Heart right ventricle (tissue), 16 donors: ENCODE data around the gene SHMT1. TPM values are rescaled to one million over a fixed set of nuclear protein-coding genes. Genes with fewer than 3 reads are reported as not detected.
"Not testable (repeated sequence)": the region's sequence is repeated elsewhere in the genome, so short reads cannot be mapped to it uniquely, and the experiment has no call there.

ENCODE experiments used
- ATAC-seq, 8 donors: fragments of 200-7000 bp; cut with Tn5 transposase; one replicate each; pipeline ENCODE4 v1.9.1; 2020; ENCODE audit warnings: mild to moderate bottlenecking in 8 of 8, moderate library complexity in 8 of 8, moderate number of reproducible peaks in 1 of 8
- DNase-seq, 2 donors: peaks; one replicate each; pipeline ENCODE4 v3.0.0-alpha.2; 2020
- H3K27ac ChIP-seq, 10 donors: fragments of 200-600 bp; sonication (generic) in 2 of 10; one replicate each; pipeline versions ENCODE4 v1.5.0 to v1.8.0; 2020 to 2022; ENCODE audit warnings: mild to moderate bottlenecking in 3 of 10
- H3K27me3 ChIP-seq, 7 donors: fragments of 200-600 bp; one replicate each; pipeline ENCODE4 v1.8.0; 2021 to 2022; ENCODE audit warnings: mild to moderate bottlenecking in 2 of 7
- H3K36me3 ChIP-seq, 9 donors: fragments of 200-600 bp; sonication (generic) in 1 of 9; one replicate each; pipeline versions ENCODE4 v1.5.0 to v1.8.0; 2020 to 2022; ENCODE audit warnings: mild to moderate bottlenecking in 2 of 9
- H3K4me1 ChIP-seq, 9 donors: fragments of 200-600 bp; sonication (generic) in 1 of 9; one replicate each; pipeline versions ENCODE4 v1.5.0 to v1.8.0; 2020 to 2022; ENCODE audit warnings: mild to moderate bottlenecking in 4 of 9
- H3K4me3 ChIP-seq, 10 donors: fragments of 200-600 bp; sonication (generic) in 2 of 10; one replicate each; pipeline versions ENCODE4 v1.5.0 to v1.8.0; 2020 to 2022; ENCODE audit warnings: mild to moderate bottlenecking in 7 of 10, moderate library complexity in 2 of 10
- H3K9me3 ChIP-seq, 11 donors: fragments of 200-600 bp in 10 of 11; sonication (generic) in 2 of 11; one replicate each; pipeline versions ENCODE4 v1.5.0 to v1.8.0; 2013 to 2022; ENCODE audit warnings: mild to moderate bottlenecking in 2 of 11, control low read depth in 1 of 11, moderate library complexity in 1 of 11
- WGBS, 2 donors: extraction: QIAGEN DNeasy Blood & Tissue Kit; methylation state at CpG; one replicate each; pipeline ENCODE4 v1.1.7; 2013; ENCODE audit warnings: inconsistent platforms in 1 of 2; 5-methylcytosine and 5-hydroxymethylcytosine counted together
- intact Hi-C, 10 donors: fragments of 100-400 bp; cut with DNase I; formaldehyde crosslinking; loops; one replicate each; pipeline versions ENCODE4 v1.11.1 to v1.14.2; 2022
- polyA plus RNA-seq, 2 donors: library from polyadenylated mRNA; stranded (reverse); fragments of 200-250 nt; gene quantifications; one replicate each; pipeline ENCODE4 v1.2.3, GENCODE V29; 2013
- total RNA-seq, 10 donors: library from RNA; stranded (reverse); fragmentation: NEBNext Ultra II Directional in 3 of 10; extraction: Animal tissue kit (Norgen Biotek cat#: 25700) in 3 of 10; gene quantifications; one replicate each; pipeline versions ENCODE4 v1.2.1 to v1.2.4, GENCODE V29; 2021 to 2023
- TF ChIP-seq, protein P1 (sequence below), 9 donors: fragments of 200-600 bp; sonication (generic) in 2 of 9; IDR thresholded peaks; one replicate each; pipeline versions ENCODE4 v1.5.0 to v1.8.0; 2021 to 2022; ENCODE audit warnings: antibody characterized with exemption in 9 of 9, mild to moderate bottlenecking in 5 of 9, moderate library complexity in 1 of 9
- donor health status: Arrhythmogenic right ventricular cardiomyopathy.
- donor health status: ischemic (EF 13 %, LVEDD 7.1; RV severe dilation, severe dysfunction).
- donor health status: healthy with polysubstance abuse.
- donor health status: DM: no; HTN: yes; CAD: no.
- donor health status: DM: no; HTN: no; CAD: no.
- donor health status: ischemic (EF 25% LVEDD 6.9; RV normal size, moderate dysfunction).
- donor health status: ischemic (EF 25% LVEDD 5.7; RV mildly dilated, moderate dysfunction).
- donor health status: healthy.
- donor health status: DM: yes; HTN: yes; CAD: no.
- donor health status: Ischemic cardiomyopathy.
- donor health status: ischemic (EF 35%, LVEDD 5.7; RV mildly dilated, moderate dysfunction).
- donor health status: nonischemic (EF 11% LVEDD 7.7; RV severe dilation, severe dysfunction).
- donor health status: DM: yes; HTN: yes; CAD: no.
- donor health status: PGD.
- donor health status: ischemic (EF 29% LVEDD 5.4; RV normal size, mild dysfunction).
- donor health status: nonischemic (EF 23%, LVEDD 6.1; RV moderate dilation, normal function).

The SHMT1 gene
- total and polyA plus RNA-seq, 12 donors = 2.7 to 11.6 (median 5.9) TPM

DNA sequence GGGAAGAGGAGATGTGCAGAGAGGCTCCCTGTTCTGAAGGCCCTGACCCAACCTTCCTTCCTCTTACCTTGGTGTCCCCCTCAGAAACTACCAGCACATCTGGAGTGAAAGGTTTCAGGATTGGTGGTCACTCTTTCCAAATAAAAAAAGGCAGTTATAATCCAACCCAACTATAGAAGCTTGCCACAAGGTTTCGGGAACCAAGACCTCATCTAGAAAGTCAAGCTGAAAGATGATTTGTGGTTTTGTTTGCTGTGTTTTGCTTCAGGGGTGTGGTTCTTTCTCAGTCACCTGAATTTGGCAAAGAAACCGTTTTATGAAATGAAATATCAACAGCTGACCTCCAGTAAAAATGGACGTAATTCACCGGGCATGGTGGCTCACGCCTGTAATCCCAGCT, 19.3 kb downstream of the SHMT1 start:
- H3K4me1 ChIP-seq = no peaks in the 10 kb centered on the region

DNA sequence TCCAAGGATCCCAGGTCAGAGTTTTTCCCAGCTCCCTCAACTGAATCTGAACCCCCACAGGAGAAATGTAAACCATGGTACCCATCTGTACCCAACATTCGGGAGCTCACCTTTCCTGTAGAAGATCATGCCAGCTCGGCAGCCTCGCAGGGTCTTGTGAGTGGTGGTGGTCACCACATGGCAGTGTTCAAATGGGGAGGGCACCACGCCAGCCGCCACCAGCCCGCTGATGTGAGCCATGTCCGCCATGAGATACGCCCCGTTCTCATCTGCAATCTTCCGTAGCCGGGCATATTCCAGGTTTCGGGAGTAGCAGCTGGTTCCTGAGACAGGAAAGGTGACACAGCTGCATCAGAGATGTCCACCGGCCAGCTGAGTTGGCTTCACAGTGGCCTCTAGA, 23.4 kb downstream of the SHMT1 start:
- DNase-seq (no peak), ATAC-seq (no peak)
- H3K36me3 ChIP-seq = peaks cover 0 to 82% (median 0%) of the 10 kb centered on the region in 9 donors
- no peaks in the 10 kb centered on the region for H3K9me3 ChIP-seq
- H3K27ac ChIP-seq = no peak overlapping the region
- intact Hi-C loops = no loop called here
- WGBS, 2 donors = 97 to 99% methylated on average over 13 of the region's 13 CpGs
- H3K4me1 ChIP-seq = no peaks in the 10 kb centered on the region
- H3K4me3 ChIP-seq = no peak overlapping the region
- TF ChIP-seq, protein P1, sequence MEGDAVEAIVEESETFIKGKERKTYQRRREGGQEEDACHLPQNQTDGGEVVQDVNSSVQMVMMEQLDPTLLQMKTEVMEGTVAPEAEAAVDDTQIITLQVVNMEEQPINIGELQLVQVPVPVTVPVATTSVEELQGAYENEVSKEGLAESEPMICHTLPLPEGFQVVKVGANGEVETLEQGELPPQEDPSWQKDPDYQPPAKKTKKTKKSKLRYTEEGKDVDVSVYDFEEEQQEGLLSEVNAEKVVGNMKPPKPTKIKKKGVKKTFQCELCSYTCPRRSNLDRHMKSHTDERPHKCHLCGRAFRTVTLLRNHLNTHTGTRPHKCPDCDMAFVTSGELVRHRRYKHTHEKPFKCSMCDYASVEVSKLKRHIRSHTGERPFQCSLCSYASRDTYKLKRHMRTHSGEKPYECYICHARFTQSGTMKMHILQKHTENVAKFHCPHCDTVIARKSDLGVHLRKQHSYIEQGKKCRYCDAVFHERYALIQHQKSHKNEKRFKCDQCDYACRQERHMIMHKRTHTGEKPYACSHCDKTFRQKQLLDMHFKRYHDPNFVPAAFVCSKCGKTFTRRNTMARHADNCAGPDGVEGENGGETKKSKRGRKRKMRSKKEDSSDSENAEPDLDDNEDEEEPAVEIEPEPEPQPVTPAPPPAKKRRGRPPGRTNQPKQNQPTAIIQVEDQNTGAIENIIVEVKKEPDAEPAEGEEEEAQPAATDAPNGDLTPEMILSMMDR (IDR thresholded peaks at IDR 0.05) = no peak
- no peaks in the 10 kb centered on the region for H3K27me3 ChIP-seq

More for the DNA sequence above, 19.3 kb downstream of the SHMT1 start:
- no peaks in the 10 kb centered on the region for H3K27me3 ChIP-seq
- no peak overlapping the region for H3K27ac ChIP-seq
- WGBS, 2 donors = 93 to 95% methylated on average over 5 of the region's 5 CpGs
- TF ChIP-seq, protein P1 (IDR thresholded peaks at IDR 0.05) = no peak
- no peaks in the 10 kb centered on the region for H3K9me3 ChIP-seq
- H3K36me3 ChIP-seq = peaks cover 0 to 97% (median 0%) of the 10 kb centered on the region in 9 donors
- ATAC-seq (no peak), DNase-seq (no peak)
- H3K4me3 ChIP-seq = no peak overlapping the region
- intact Hi-C loops = no loop called here

DNA sequence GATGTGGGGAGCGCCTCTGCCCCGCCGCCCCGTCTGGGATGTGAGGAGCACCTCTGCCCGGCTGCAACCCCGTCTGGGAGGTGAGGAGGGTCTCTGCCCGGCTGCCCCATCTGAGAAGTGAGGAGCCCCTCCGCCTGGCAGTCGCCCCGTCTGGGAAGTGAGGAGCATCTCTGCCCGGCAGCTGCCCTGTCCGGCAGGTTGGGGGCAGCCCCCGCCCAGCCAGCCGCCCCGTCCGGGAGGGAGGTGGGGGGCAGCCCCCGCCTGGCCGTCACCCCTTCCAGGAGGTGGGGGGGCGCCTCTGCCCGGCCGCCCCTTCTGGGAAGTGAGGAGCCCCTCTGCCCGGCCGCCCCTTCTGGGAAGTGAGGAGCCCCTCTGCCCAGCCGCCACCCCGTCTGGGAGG, 25.2 kb downstream of the SHMT1 start:
- DNase-seq, H3K27me3 ChIP-seq, intact Hi-C loops, ATAC-seq, H3K4me3 ChIP-seq, H3K4me1 ChIP-seq, H3K9me3 ChIP-seq, H3K27ac ChIP-seq: not testable (repeated sequence)
- H3K36me3 ChIP-seq = peaks cover 0 to 80% (median 0%) of the 10 kb centered on the region in 9 donors
- 97 to 99% methylated on average over 19 to 25 of the region's 25 CpGs for WGBS, 2 donors

DNA sequence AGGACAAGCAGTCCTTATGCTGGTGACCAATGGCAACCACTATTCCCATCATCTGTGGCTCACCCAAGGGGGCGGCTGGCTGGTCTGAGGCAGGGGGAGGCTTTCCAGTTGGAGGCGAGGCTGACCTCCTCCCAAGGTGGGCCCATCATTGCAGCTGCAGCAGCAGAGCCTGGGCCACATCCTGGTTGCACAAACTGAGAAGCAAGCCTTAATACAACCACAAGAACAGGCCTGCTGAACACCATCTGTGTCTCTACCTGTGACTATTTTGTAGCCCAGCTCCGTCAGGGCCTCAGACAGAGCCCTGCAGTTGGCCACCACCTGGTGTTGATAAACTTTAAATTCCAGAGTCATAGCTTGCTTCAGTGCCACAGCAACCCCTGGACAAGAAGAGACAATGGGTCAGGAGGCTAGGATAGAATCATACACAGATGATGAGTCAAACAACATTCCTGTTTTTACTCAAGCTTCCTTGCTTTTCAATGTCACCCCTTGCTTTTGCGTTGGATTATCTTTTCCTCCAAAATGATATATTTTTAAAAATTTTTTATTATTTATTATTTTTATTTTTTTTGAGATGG, 30.4 kb downstream of the SHMT1 start:
- no peak overlapping the region for H3K4me3 ChIP-seq
- H3K4me1 ChIP-seq = no peaks in the 10 kb centered on the region
- H3K27ac ChIP-seq = no peak overlapping the region
- DNase-seq (no peak), ATAC-seq (peak in 1 of 8 donors; percentile 19)
- TF ChIP-seq, protein P1 (IDR thresholded peaks at IDR 0.05) = no peak
- WGBS, 2 donors = 92 to 96% methylated on average over 4 of the region's 4 CpGs
- peaks cover 0 to 90% (median 3%) of the 10 kb centered on the region in 9 donors for H3K36me3 ChIP-seq
- no peaks in the 10 kb centered on the region for H3K9me3 ChIP-seq
- intact Hi-C loops = no loop called here
- no peaks in the 10 kb centered on the region for H3K27me3 ChIP-seq

DNA sequence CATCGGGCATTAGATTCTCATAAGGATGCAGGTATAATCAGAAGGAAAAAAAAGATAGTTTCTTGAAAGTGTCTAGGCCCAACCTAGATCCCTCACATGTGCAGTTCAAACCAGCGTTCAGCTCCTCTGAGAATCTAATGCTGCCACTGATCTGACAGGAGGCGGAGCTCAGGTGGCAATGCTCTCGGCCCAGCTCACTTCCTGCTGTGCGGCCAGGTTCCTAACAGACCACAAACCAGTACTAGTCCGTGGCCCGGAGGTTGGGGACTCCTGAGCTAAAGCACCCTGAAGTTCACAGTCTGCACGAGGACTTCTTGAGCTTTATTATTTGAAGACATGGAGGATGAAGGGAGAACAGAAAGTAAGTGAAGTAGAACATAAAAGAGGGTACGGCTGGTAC, 31.5 kb downstream of the SHMT1 start:
- DNase-seq (no peak), ATAC-seq (no peak)
- Histone ChIP-seq H3K4me3 (no peak overlapping the region), H3K9me3 (no peaks in the 10 kb centered on the region), H3K27me3 (no peaks in the 10 kb centered on the region), H3K27ac (no peak overlapping the region), H3K4me1 (no peaks in the 10 kb centered on the region), H3K36me3 (peaks cover 0 to 98% (median 3%) of the 10 kb centered on the region in 9 donors)
- intact Hi-C loops = no loop called here
- 90% methylated on average over 9 of the region's 9 CpGs for WGBS, 2 donors
- TF ChIP-seq, protein P1 (IDR thresholded peaks at IDR 0.05) = no peak
